Fibroblast of villous mesenchyme (primary cell): Measurements from ENCODE around the gene RPA1. TPM values are rescaled to one million over a fixed set of nuclear protein-coding genes. Genes with fewer than 3 reads are reported as not detected.

Experiments used
- DNase-seq: peaks from one replicate; pipeline ENCODE4 v3.0.0-alpha.2; 2010; ENCODE audit warnings: low read depth
- H3K4me3 ChIP-seq: 2 replicates; pipeline ENCODE4 v1.5.1; 2011; ENCODE audit warnings: low read depth, mild to moderate bottlenecking, low read length
- total RNA-seq: library from RNA; depleted of rRNA; stranded (reverse); fragments of >200 nt; gene quantifications from 2 replicates; pipeline ENCODE4 v1.2.3, GENCODE V29; 2012
- TF ChIP-seq, protein P1 (sequence below): IDR thresholded peaks from 2 replicates; pipeline ENCODE4 v1.5.1; 2012; ENCODE audit warnings: low read depth, mild to moderate bottlenecking, low read length; ENCODE audit not compliant: insufficient read depth

Gene RPA1
- total RNA-seq, 1 donor, result 13.4 TPM

DNA sequence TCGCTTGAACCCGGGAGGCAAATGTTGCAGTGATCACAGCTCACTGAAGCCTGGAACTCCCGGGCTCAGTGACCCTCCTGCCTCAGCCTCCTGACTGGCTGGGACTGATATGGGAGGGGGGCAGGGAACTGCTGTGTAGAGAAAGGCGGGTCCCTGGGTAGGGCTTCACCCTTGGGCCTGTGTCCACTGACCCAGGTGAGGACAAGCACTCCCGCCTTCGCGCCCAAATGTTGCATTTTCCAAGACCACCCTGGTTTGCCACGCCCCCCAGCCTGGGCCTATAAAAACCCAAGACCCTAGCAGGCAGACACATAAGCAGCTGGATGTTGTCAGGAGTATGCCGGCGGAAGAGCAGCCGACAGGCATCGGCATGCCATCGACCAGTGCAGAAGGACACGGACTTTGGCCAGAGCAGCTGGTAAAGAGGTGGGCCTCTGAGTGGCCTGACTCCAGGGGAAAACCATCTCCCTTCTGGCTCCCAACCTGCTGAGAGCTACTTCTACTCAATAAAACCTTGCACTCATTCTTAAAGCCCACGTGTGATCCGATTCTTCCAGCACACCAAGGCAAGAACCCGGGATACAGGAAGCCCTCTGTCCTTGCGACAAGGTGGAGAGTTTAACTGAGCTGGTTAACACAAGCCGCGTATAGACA, 19.2 kb upstream of the RPA1 start:
- no peak for DNase-seq
- TF ChIP-seq, protein P1, sequence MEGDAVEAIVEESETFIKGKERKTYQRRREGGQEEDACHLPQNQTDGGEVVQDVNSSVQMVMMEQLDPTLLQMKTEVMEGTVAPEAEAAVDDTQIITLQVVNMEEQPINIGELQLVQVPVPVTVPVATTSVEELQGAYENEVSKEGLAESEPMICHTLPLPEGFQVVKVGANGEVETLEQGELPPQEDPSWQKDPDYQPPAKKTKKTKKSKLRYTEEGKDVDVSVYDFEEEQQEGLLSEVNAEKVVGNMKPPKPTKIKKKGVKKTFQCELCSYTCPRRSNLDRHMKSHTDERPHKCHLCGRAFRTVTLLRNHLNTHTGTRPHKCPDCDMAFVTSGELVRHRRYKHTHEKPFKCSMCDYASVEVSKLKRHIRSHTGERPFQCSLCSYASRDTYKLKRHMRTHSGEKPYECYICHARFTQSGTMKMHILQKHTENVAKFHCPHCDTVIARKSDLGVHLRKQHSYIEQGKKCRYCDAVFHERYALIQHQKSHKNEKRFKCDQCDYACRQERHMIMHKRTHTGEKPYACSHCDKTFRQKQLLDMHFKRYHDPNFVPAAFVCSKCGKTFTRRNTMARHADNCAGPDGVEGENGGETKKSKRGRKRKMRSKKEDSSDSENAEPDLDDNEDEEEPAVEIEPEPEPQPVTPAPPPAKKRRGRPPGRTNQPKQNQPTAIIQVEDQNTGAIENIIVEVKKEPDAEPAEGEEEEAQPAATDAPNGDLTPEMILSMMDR, result no peak
- no peak overlapping the region for H3K4me3 ChIP-seq

DNA sequence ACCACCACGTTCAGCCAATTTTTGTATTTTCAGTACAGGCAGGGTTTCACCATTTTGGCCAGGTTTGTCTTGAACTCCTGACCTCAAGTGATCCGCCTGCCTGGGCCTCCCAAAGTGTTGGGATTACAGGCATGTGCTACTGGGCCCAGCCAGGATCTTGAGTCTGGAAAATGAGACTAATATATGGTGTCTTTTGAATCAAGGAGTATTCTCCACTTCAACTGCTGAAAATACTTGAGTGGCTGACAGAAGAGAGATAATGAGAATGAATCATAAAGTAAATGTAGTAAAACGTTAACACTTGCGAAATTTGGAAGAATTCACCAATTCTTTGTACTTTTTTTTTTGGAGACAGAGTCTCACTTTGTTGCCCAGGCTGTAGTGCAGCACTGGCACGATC, 16.7 kb upstream of the RPA1 start:
- TF ChIP-seq, protein P1, result no peak
- no peak overlapping the region for H3K4me3 ChIP-seq
- peak; percentile 59 for DNase-seq

DNA sequence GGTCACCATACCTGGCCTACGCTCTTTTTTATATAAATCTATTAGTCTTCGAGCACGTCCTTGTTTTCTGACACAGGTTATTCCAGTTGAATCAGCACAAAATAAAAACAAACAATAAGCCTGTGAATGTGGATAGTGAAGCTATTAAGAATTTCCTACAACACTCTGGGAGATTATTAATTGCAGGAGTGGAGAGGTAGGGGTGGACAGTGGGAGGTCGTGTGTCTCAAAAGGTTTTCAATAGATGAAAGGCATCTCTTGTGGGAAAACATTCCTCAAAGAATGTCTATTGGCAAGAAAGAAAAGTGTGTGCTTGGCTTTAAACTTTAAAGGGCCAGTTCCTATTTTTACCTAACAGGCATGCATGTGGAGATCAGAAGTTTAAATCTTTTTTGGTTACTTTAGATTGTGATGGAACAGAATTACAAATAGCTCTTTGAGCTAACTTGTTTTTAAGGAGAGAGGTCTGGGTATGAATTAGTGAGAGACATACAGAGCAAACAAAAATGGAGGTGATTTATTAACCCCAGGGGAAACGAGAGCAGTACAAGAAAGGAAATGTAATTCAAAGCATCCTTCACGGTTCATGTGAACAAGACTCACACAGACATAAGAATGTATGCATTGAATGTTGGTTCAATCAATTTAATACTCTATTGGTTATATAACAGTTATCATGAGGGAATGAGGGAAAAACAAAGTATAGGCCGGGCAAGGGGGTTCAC, 9.1 kb upstream of the RPA1 start:
- TF ChIP-seq, protein P1, result no peak
- no peak overlapping the region for H3K4me3 ChIP-seq
- no peak for DNase-seq

DNA sequence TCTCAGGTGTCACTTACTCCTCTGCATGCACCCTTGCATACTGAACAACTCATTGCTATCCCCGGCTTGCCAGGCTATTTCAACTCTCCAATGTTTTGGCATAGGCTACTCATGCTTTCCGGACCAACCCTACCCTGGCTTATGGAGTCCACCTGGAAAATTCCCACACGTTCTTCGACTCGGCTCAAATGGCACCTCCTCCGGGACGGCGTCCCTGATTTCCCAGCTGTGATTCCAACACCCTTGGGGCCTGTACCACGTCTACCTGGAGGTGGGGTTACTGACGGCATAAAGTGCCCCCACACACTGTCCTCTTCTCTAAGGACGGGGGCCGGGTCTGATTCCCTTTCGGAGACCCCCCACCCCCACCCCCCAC, 601 bp upstream of the RPA1 start:
- TF ChIP-seq, protein P1, result no peak
- peak; percentile 17 for DNase-seq

DNA sequence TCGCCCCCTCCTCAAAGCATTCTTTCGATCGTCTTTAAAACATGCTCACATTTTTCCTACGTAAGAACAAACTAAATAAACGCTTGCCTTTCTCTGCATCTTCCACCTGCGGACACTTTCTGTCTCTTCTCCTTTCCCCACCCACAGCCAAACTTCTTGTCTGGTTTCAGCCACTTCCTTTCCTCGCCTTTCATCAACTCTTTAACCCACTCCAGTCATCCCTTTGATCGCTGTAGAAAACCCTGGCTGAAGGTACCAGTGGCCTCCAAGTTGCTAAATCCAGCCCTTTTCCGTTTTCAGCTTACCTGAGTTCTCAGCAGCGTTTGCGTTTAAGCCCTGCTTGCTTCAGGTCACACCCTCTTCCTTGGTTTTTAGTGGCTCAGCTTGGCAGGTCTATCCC, 483 bp downstream of the RPA1 start:
- TF ChIP-seq, protein P1, result no peak
- DNase-seq, result peak; percentile 8
- peak overlapping the region; percentile 87 for H3K4me3 ChIP-seq

More for the DNA sequence above, 601 bp upstream of the RPA1 start:
- peak overlapping the region; percentile 87 for H3K4me3 ChIP-seq

DNA sequence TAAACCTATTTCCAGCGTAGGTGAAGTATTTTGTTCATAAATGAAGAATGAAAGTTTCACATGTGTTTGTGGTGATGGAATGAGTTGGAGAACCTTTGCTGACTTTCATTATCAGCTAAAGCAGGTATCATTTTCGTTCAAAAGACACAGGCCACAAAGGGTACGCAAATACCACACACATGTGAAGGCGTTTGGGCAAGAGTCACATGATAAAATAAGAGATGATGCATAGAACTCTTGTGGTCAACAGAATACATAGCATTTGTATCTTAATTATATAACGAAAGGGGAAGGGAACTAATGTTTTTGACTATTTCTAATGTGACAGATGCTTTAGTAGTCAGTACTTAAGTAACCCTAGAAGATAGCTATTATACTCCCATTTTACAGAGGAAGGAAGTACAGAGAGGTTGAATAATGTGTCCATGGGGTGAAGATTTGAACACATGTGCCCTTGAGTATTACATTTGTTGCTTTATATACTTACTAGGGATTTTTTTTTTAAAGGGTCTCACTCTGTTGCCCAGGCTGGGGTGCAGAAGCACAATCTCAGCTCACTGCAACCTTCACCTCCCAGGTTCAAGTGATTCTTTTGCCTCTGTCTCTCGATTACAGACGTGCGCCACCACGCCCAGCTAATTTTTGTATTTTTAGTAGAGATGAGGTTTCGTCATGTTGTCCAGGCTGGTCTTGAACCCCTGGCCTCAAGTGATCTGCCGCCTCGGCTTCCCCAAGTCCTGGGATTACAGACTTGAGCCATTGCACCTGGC, 4.8 kb downstream of the RPA1 start:
- no peak for DNase-seq

More for the DNA sequence above, 4.8 kb downstream of the RPA1 start:
- TF ChIP-seq, protein P1, result no peak
- H3K4me3 ChIP-seq, result no peak overlapping the region
